ENCODE measurements around the gene SRGAP3.

DNA sequence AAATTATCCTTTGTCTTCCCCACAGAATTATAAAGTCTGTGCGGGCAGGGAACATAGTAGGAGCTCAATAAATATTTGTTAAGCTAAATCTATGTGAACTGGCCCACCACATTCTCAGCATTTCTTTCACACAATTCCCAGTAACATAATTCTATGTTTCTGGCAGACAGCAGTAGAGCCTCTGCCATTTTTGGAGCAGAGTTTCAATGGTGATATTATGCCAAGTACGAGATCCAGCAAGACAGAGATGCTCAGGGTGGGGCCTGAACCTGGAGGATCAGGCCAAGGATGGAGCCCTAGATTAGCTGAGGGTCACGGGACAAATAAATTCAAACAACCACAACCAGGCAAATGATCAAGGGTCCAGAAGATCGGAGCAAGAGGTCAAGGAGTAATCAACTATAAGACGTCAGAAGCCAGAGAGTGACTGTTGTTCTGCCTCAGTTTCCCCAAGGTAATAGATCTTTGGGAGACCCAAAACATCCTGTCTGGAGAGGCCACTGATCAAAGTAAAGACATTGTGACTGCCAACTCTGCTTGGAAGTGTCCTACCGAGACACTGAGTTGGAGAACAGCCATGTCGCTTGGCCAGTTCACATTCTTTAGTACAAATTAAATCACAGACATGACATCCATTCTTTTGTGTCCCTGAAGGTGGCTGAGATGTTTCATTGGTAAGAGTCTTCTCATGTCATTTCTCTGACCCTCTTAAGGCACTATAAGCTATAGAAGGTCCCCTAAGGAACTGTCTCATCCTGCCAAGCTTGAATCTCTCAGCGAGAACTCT, 15.4 kb downstream of the SRGAP3 start:
- TF ChIP-seq CTCF (IDR thresholded peaks at IDR 0.05) (no peak), POLR2A (IDR thresholded peaks at IDR 0.05) (no peak)

All from uterus (tissue), 2 donors.